Liver (tissue), 9 donors: ENCODE measurements around the gene PIEZO1. TPM values are rescaled to one million over a fixed set of nuclear protein-coding genes. Genes with fewer than 3 reads are reported as not detected.

Experiments
- DNase-seq: peaks from one replicate; pipeline ENCODE4 v3.0.0-alpha.2; 2017; ENCODE audit warnings: low spot score
- H3K27ac ChIP-seq, 2 donors: one replicate each; pipeline ENCODE4 v1.7.0; 2013; ENCODE audit warnings: inconsistent platforms in 2 of 2, low read length in 2 of 2, control low read depth in 1 of 2, low read depth in 1 of 2, mild to moderate bottlenecking in 1 of 2
- H3K27me3 ChIP-seq, 4 donors: one replicate each; pipeline versions ENCODE4 v1.6.1 to v1.7.0; 2013; ENCODE audit warnings: low read length in 3 of 4, inconsistent platforms in 1 of 4, mild to moderate bottlenecking in 1 of 4, moderate library complexity in 1 of 4; ENCODE audit not compliant: control insufficient read depth in 4 of 4, insufficient read depth in 4 of 4
- H3K36me3 ChIP-seq, 4 donors: one replicate each; pipeline versions ENCODE4 v1.6.1 to v1.7.0; 2013; ENCODE audit warnings: low read length in 3 of 4, mild to moderate bottlenecking in 3 of 4, low read depth in 1 of 4, moderate library complexity in 1 of 4; ENCODE audit not compliant: control insufficient read depth in 4 of 4, insufficient read depth in 3 of 4
- H3K4me1 ChIP-seq, 4 donors: one replicate each; pipeline versions ENCODE4 v1.6.1 to v1.7.0; 2013; ENCODE audit warnings: low read length in 3 of 4, mild to moderate bottlenecking in 3 of 4, moderate library complexity in 1 of 4; ENCODE audit not compliant: control insufficient read depth in 4 of 4, insufficient read depth in 4 of 4
- H3K4me3 ChIP-seq, 3 donors: one replicate each; pipeline versions ENCODE4 v1.6.1 to v1.7.0; 2013; ENCODE audit warnings: low read length in 3 of 3, control low read depth in 1 of 3, low read depth in 1 of 3, mild to moderate bottlenecking in 1 of 3
- H3K9ac ChIP-seq, 2 donors: one replicate each; pipeline ENCODE4 v1.7.0; 2013; ENCODE audit warnings: low read length in 2 of 2, mild to moderate bottlenecking in 2 of 2, moderate library complexity in 2 of 2, control low read depth in 1 of 2, low read depth in 1 of 2
- H3K9me3 ChIP-seq, 4 donors: one replicate each; pipeline versions ENCODE4 v1.6.1 to v1.7.0; 2013; ENCODE audit warnings: low read length in 3 of 4; ENCODE audit not compliant: control insufficient read depth in 4 of 4
- EGR1 ChIP-seq, 2 donors: IDR thresholded peaks; 2 replicates each; pipeline ENCODE4 v1.6.1; 2016 to 2018; ENCODE audit warnings: antibody characterized with exemption in 2 of 2, low read depth in 2 of 2
- FOXA2 ChIP-seq: IDR thresholded peaks from 2 replicates; pipeline ENCODE4 v1.6.1; 2016; ENCODE audit warnings: antibody characterized with exemption
- GABPA ChIP-seq, 2 donors: IDR thresholded peaks in 1 of 2; conservative IDR thresholded peaks in 1 of 2; 2 replicates each; pipeline ENCODE4 v1.6.1; 2016; ENCODE audit warnings: antibody characterized with exemption in 2 of 2, mild to moderate bottlenecking in 1 of 2, moderate library complexity in 1 of 2
- HNF4A ChIP-seq, 2 donors: conservative IDR thresholded peaks; 2 replicates each; pipeline ENCODE4 v1.6.1; 2016; ENCODE audit warnings: antibody characterized with exemption in 2 of 2, mild to moderate bottlenecking in 2 of 2
- HNF4G ChIP-seq: IDR thresholded peaks from 2 replicates; pipeline ENCODE4 v1.6.1; 2016; ENCODE audit warnings: antibody characterized with exemption
- JUND ChIP-seq, 2 donors: IDR thresholded peaks; 2 replicates each; pipeline ENCODE4 v1.6.1; 2016; ENCODE audit warnings: antibody characterized with exemption in 2 of 2
- MAX ChIP-seq: IDR thresholded peaks from 2 replicates; pipeline ENCODE4 v1.6.1; 2016; ENCODE audit warnings: antibody characterized with exemption
- NR2F2 ChIP-seq: IDR thresholded peaks from 2 replicates; pipeline ENCODE4 v1.6.1; 2016; ENCODE audit warnings: antibody characterized with exemption
- RAD21 ChIP-seq, 2 donors: IDR thresholded peaks; 2 replicates each; pipeline ENCODE4 v1.6.1; 2016; ENCODE audit warnings: antibody characterized with exemption in 2 of 2, mild to moderate bottlenecking in 2 of 2
- REST ChIP-seq: IDR thresholded peaks from 2 replicates; pipeline ENCODE4 v1.6.1; 2016; ENCODE audit warnings: antibody characterized with exemption, mild to moderate bottlenecking
- RXRA ChIP-seq, 2 donors: IDR thresholded peaks; 2 replicates each; pipeline ENCODE4 v1.6.1; 2017 to 2018; ENCODE audit warnings: antibody characterized with exemption in 2 of 2, mild to moderate bottlenecking in 1 of 2
- SP1 ChIP-seq: IDR thresholded peaks from 2 replicates; pipeline ENCODE4 v1.6.1; 2018; ENCODE audit warnings: antibody characterized with exemption, mild to moderate bottlenecking
- TAF1 ChIP-seq: conservative IDR thresholded peaks from 2 replicates; pipeline ENCODE4 v1.6.1; 2016; ENCODE audit warnings: antibody characterized with exemption, mild to moderate bottlenecking
- YY1 ChIP-seq: IDR thresholded peaks from 2 replicates; pipeline ENCODE4 v1.6.1; 2016; ENCODE audit warnings: antibody characterized with exemption, mild to moderate bottlenecking
- WGBS: extraction: QIAGEN DNeasy Blood & Tissue Kit; methylation state at CpG from one replicate; pipeline ENCODE4 v1.1.7; 2013; 5-methylcytosine and 5-hydroxymethylcytosine counted together
- polyA plus RNA-seq, 2 donors: library from polyadenylated mRNA; stranded (reverse) in 1 of 2; unstranded in 1 of 2; fragments of 200-250 nt in 1 of 2; fragments of >200 nt in 1 of 2; fragmentation: Nextera tagmentation in 1 of 2; extraction: Ambion mirVana in 1 of 2; gene quantifications; one replicate each; pipeline versions ENCODE4 v1.2.1 to v1.2.3, GENCODE V29; 2013 to 2015
- total RNA-seq, 2 donors: library from RNA; depleted of rRNA; stranded (reverse); fragments of >200 nt; gene quantifications; one replicate each; pipeline ENCODE4 v1.2.3, GENCODE V29; 2014
- TF ChIP-seq, protein P1 (sequence below): fragments of 150-350 bp; IDR thresholded peaks from 2 replicates; pipeline ENCODE4 v1.5.1; 2017; ENCODE audit warnings: improper control_type of control experiment, low read depth, low read length; ENCODE audit not compliant: missing input control
- TF ChIP-seq, protein P2 (sequence below): IDR thresholded peaks from 2 replicates; pipeline ENCODE4 v1.6.1; 2016; ENCODE audit warnings: antibody characterized with exemption
- TF ChIP-seq, protein P3 (sequence below): IDR thresholded peaks from 2 replicates; pipeline ENCODE4 v1.6.1; 2016; ENCODE audit warnings: antibody characterized with exemption
- donor health status: healthy.
- donor health status: healthy.
- donor health status: healthy.
- donor health status: healthy.
- donor health status: healthy.

PIEZO1 gene
- total and polyA plus RNA-seq, 4 donors = 15.3 to 74.7 (median 59.2) TPM

- TF ChIP-seq GABPA (IDR thresholded peaks at IDR 0.05 in 1 of 2, conservative IDR thresholded peaks at IDR 0.05 in 1 of 2) (no peak), NR2F2 (no peak), SP1 (no peak), RXRA (IDR thresholded peaks at IDR 0.05) (no peak), REST (no peak), HNF4G (no peak), FOXA2 (no peak), RAD21 (IDR thresholded peaks at IDR 0.05) (no peak), TAF1 (no peak), HNF4A (conservative IDR thresholded peaks at IDR 0.05) (no peak), YY1 (no peak)
- TF ChIP-seq, protein P1, sequence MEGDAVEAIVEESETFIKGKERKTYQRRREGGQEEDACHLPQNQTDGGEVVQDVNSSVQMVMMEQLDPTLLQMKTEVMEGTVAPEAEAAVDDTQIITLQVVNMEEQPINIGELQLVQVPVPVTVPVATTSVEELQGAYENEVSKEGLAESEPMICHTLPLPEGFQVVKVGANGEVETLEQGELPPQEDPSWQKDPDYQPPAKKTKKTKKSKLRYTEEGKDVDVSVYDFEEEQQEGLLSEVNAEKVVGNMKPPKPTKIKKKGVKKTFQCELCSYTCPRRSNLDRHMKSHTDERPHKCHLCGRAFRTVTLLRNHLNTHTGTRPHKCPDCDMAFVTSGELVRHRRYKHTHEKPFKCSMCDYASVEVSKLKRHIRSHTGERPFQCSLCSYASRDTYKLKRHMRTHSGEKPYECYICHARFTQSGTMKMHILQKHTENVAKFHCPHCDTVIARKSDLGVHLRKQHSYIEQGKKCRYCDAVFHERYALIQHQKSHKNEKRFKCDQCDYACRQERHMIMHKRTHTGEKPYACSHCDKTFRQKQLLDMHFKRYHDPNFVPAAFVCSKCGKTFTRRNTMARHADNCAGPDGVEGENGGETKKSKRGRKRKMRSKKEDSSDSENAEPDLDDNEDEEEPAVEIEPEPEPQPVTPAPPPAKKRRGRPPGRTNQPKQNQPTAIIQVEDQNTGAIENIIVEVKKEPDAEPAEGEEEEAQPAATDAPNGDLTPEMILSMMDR = no peak
- TF ChIP-seq, protein P2, sequence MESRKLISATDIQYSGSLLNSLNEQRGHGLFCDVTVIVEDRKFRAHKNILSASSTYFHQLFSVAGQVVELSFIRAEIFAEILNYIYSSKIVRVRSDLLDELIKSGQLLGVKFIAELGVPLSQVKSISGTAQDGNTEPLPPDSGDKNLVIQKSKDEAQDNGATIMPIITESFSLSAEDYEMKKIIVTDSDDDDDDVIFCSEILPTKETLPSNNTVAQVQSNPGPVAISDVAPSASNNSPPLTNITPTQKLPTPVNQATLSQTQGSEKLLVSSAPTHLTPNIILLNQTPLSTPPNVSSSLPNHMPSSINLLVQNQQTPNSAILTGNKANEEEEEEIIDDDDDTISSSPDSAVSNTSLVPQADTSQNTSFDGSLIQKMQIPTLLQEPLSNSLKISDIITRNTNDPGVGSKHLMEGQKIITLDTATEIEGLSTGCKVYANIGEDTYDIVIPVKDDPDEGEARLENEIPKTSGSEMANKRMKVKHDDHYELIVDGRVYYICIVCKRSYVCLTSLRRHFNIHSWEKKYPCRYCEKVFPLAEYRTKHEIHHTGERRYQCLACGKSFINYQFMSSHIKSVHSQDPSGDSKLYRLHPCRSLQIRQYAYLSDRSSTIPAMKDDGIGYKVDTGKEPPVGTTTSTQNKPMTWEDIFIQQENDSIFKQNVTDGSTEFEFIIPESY = no peak
- TF ChIP-seq, protein P3, sequence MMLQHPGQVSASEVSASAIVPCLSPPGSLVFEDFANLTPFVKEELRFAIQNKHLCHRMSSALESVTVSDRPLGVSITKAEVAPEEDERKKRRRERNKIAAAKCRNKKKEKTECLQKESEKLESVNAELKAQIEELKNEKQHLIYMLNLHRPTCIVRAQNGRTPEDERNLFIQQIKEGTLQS = no peak
- 89% methylated on average over 12 of the region's 12 CpGs for WGBS
- no peak overlapping the region for H3K9ac ChIP-seq
- H3K27me3 ChIP-seq = no peaks in the 10 kb centered on the region
- DNase-seq = no peak
- no peak overlapping the region for H3K27ac ChIP-seq
- H3K4me3 ChIP-seq = no peak overlapping the region
- H3K9me3 ChIP-seq = no peaks in the 10 kb centered on the region
- no peaks in the 10 kb centered on the region for H3K36me3 ChIP-seq
- peaks cover 0 to 9% (median 4%) of the 10 kb centered on the region in 4 donors for H3K4me1 ChIP-seq
Observed at GRCh38 chr16:88792668-88793250, 7.7 kb upstream of the PIEZO1 start.

DNA sequence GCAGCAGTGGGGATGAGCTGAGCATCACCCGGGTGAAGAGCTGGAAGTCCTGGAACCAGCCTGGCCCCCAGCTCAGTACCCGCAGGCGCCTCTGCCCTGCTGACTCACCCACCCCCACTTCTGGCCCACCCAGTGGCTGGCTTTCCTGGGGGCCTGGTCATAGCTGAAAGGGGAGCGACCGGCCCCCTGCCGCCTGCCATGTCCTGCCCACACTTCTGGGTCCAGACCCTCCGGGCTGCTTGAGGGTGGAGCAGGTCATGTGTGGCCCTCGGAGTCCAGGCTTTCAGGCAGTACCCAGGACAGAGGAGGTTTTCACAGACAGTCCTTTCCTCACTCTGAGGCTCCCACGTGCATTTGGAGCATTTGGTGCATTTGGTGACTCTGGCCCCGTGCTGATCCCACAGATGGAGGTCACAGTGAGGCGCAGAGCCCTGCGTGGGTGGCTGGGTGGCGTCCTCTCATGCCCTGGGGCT lies 7.1 kb upstream of the PIEZO1 start:
- Histone ChIP-seq H3K9ac (no peak overlapping the region), H3K27ac (no peak overlapping the region), H3K4me3 (no peak overlapping the region), H3K27me3 (no peaks in the 10 kb centered on the region), H3K36me3 (no peaks in the 10 kb centered on the region), H3K9me3 (no peaks in the 10 kb centered on the region), H3K4me1 (peaks cover under 1 to 14% (median 10%) of the 10 kb centered on the region in 4 donors)
- 78% methylated on average over 13 of the region's 13 CpGs for WGBS
- no peak for DNase-seq
- no peak for TF ChIP-seq JUND (IDR thresholded peaks at IDR 0.05)
- no peak for TF ChIP-seq NR2F2
- TF ChIP-seq, protein P3 = no peak
- no peak for TF ChIP-seq MAX
- no peak for TF ChIP-seq EGR1 (IDR thresholded peaks at IDR 0.05; ENCODE audit: low read depth in 2 of 2)
- no peak for TF ChIP-seq HNF4A (conservative IDR thresholded peaks at IDR 0.05)
- no peak for TF ChIP-seq SP1
- TF ChIP-seq GABPA (IDR thresholded peaks at IDR 0.05 in 1 of 2, conservative IDR thresholded peaks at IDR 0.05 in 1 of 2) = no peak
- TF ChIP-seq REST = no peak
- TF ChIP-seq, protein P2 = no peak
- no peak for TF ChIP-seq HNF4G
